ENCODE data around the gene CNNM3. TPM values are rescaled to one million over a fixed set of nuclear protein-coding genes. Genes with fewer than 3 reads are reported as not detected.

CNNM3 gene
- total and polyA plus RNA-seq, 2 experiments from 2014 or later: 18.9 to 37.6 TPM

- no peak for DNase-seq (ENCODE audit: low read depth in 1 of 2, low spot score in 1 of 2)
- Histone ChIP-seq H3K4me1 (ENCODE audit: low read depth) (peaks cover 3% of the 10 kb centered on the region), H3K9me3 (ENCODE audit: low read depth) (no peaks in the 10 kb centered on the region), H3K4me3 (peak overlapping the region; percentile 89), H3K36me3 (peaks cover 33% of the 10 kb centered on the region), H3K27ac (peak overlapping the region; percentile 94), H3K27me3 (no peaks in the 10 kb centered on the region)
- TF ChIP-seq, protein P1, sequence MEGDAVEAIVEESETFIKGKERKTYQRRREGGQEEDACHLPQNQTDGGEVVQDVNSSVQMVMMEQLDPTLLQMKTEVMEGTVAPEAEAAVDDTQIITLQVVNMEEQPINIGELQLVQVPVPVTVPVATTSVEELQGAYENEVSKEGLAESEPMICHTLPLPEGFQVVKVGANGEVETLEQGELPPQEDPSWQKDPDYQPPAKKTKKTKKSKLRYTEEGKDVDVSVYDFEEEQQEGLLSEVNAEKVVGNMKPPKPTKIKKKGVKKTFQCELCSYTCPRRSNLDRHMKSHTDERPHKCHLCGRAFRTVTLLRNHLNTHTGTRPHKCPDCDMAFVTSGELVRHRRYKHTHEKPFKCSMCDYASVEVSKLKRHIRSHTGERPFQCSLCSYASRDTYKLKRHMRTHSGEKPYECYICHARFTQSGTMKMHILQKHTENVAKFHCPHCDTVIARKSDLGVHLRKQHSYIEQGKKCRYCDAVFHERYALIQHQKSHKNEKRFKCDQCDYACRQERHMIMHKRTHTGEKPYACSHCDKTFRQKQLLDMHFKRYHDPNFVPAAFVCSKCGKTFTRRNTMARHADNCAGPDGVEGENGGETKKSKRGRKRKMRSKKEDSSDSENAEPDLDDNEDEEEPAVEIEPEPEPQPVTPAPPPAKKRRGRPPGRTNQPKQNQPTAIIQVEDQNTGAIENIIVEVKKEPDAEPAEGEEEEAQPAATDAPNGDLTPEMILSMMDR (IDR thresholded peaks at IDR 0.05; ENCODE audit: low read depth, low read length): no peak
Observed at GRCh38 chr2:96866986-96867755, 51.1 kb downstream of the CNNM3 start.

GRCh38 chr2:96867756-96868554, 51.9 kb downstream of the CNNM3 start:
- TF ChIP-seq, protein P1 (IDR thresholded peaks at IDR 0.05; ENCODE audit: low read depth, low read length): no peak
- Histone ChIP-seq H3K4me1 (ENCODE audit: low read depth) (peaks cover 3% of the 10 kb centered on the region), H3K27me3 (no peaks in the 10 kb centered on the region), H3K9me3 (ENCODE audit: low read depth) (no peaks in the 10 kb centered on the region), H3K4me3 (peak overlapping the region; percentile 89), H3K27ac (peak overlapping the region; percentile 94), H3K36me3 (peaks cover 29% of the 10 kb centered on the region)
- no peak for DNase-seq (ENCODE audit: low read depth in 1 of 2, low spot score in 1 of 2)

DNA sequence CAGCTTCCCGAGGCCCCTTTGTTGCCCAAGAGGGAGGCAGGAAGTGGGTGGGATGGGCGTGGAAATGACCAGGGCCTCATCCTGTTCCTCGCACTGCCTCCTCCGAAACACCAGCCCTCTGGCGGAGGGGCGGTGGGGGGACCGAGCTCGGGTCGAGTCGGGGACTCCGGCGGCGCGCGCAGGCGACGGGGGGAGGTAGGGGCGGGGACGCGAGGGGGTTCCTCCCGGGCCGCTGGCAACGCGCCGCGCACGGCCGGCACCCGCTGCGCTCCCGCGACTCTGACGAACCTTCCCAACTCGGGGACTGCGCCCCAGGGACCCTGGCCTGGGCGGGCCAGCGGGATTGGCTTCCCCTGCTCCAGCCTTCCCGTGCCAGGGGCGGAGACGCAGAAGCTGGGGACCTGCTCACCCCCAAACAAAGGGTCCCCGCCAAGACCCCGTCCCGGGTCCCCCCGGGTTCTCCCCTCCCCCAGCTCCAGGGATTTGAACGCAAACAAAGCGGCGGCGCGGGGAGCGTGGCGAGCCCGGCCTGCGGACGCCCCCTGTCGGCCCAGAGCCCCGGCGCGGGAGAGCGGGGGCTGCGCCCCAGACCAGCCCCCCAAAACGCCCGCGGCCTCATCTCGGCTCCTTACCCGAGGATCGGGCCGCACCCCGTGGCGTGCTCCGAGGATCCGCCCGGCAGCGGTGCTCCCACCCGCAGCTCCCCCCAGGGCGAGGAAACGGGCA, 52.6 kb downstream of the CNNM3 start:
- Histone ChIP-seq H3K4me1 (ENCODE audit: low read depth) (peaks cover 3% of the 10 kb centered on the region), H3K4me3 (peak overlapping the region; percentile 89), H3K27ac (peak overlapping the region; percentile 94)

GRCh38 chr2:96869281-96869821, 53.3 kb downstream of the CNNM3 start:
- Histone ChIP-seq H3K4me3 (peak overlapping the region; percentile 89), H3K4me1 (ENCODE audit: low read depth) (peaks cover 3% of the 10 kb centered on the region), H3K27ac (peak overlapping the region; percentile 94), H3K27me3 (no peaks in the 10 kb centered on the region), H3K9me3 (ENCODE audit: low read depth) (no peaks in the 10 kb centered on the region), H3K36me3 (peaks cover 15% of the 10 kb centered on the region)
- peak; percentile 86 to 92 for DNase-seq (ENCODE audit: low read depth in 1 of 2, low spot score in 1 of 2)
- TF ChIP-seq, protein P1 (IDR thresholded peaks at IDR 0.05; ENCODE audit: low read depth, low read length): no peak

More for the DNA sequence above, 52.6 kb downstream of the CNNM3 start:
- H3K27me3 ChIP-seq: no peaks in the 10 kb centered on the region
- peak; percentile 90 to 97 for DNase-seq (ENCODE audit: low read depth in 1 of 2, low spot score in 1 of 2)
- H3K9me3 ChIP-seq (ENCODE audit: low read depth): no peaks in the 10 kb centered on the region
- peaks cover 21% of the 10 kb centered on the region for H3K36me3 ChIP-seq
- TF ChIP-seq, protein P1 (IDR thresholded peaks at IDR 0.05; ENCODE audit: low read depth, low read length): peak; percentile 68
